GM19468 (cell line): ENCODE results near the gene STK32C.

Experiments used
- ATAC-seq: cut with Tn5 transposase; IDR thresholded peaks from one replicate; pipeline ENCODE4 v1.9.1; 2021; ENCODE audit warnings: mild to moderate bottlenecking, moderate library complexity, moderate number of reproducible peaks; ENCODE audit not compliant: unreplicated experiment; ENCODE audit errors: extremely low read depth

STK32C gene

GRCh38 chr10:132252412-132252811 is 55.3 kb downstream of the STK32C start:
- no peak for ATAC-seq

DNA sequence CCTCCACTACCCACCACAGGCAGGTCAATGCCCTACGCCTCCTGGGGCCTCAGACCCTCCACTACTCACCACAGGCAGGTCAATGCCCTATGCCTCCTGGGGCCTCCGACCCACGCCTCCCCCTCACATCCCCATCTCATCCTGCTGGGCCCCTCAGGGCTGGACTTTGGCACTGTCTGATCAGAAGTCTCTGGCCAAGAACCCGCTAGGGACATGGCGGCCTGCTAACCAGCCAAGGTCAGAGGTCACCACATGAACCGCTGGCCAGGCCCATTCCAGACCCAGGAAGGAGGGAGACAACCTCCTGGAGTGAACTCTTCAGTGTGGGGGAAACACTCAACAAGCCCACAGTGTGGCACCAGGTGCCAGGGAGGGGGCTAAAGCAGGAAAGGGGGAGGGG is 55.8 kb downstream of the STK32C start:
- no peak for ATAC-seq

GRCh38 chr10:132250481-132251475 is 57.0 kb downstream of the STK32C start:
- no peak for ATAC-seq

DNA sequence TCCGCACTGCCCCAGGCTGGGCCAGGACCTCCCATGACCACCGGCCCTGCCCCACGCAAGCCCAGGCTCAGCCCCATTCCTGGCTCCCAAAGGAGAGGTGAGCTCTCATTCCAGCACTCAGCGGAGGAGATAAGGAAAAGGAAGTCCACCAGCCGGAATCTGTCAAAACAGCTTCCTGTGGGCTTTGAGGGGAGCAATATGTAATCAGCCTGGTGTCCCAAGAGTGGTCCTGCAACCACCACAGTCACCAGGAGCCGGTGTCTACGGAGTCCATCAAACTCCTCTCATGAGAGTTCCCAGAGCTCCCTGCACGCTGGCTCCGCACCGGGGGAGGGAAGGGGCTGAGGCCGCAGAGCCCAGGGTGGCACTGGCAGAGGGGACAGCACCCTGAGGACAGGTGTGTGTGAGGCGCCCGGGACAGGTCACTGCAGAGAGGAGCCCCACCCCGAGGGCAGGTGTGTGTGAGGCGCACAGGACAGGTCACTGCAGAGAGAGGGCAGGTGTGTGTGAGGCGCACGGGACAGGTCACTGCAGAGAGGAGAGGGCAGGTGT is 57.9 kb downstream of the STK32C start:
- no peak for ATAC-seq

GRCh38 chr10:132249226-132249724 is 58.5 kb downstream of the STK32C start:
- no peak for ATAC-seq

DNA sequence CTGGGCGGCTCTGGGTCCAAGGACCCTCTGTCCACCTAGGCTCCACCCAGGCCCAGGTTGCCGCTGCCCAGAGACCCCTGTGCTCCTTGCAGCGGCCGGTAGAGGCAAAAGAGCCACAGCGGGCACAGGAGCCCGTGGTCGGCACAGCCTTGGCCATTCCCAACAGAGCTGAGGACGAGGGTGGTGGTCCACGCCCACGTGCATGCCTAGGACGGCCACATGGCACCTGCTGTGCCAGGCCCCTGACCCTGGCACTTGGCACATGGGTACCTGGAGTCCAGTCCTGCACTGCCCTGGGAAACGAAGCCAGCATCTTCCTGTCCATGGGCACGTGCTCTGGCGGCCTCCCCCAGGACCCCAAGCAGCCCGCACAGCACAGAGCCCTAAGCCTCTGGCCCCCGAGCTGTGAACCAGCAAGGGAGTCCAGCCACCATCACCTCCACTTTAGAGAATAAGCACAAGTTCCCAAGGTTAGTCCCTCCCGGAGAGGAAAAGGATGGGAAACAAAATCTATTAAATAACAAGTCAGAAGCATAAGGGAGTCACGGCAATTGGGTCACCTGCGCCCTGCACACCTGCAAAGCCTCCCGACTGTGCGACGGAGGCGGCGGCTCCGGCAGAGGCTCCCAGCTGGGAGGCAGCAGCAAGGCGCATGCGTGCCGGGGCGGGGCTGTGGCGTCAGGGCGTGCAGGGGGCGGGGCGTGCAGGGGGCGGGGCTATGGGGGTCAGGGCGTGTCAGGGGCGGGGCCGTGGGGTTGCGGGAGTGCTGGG is 59.1 kb downstream of the STK32C start:
- ATAC-seq: no peak

DNA sequence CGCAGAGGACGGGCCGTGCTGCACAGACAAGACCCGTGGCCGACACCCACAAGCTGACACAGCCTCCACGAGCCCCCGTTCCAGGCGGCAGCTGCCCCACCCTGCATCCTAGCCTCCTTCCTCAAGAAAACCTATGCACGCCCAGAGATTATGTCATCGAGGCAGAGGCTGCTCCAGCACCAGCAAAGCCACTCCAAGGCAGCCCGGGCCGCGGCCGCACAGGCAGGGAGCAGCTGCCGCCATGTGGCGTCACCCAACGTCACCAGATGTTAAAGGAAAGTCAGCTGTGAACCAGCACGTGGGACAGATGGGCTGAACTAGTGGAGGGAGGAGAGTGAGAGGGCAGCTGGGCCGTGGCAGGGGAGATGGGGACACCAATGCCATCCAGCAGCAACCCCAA is 59.8 kb downstream of the STK32C start:
- ATAC-seq: no peak

DNA sequence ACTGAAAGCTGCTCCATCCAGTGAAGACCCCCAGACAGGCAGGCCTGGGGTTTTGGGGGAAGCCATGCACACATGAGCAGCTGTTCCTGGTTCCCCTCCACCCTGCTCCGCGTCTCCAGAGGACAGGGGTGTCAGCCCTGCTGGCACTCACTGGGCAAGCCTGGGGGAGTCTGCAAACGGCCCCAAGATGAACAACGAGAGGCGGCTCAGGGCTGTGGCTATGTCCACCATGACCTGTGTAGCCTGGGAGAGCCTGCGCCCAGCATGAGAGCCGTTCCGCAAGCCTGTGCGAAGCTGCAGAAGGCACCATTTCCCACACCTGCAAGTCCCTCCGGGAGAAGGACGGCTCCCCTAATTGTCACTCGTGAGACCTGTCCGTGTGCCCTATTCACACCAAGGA is 61.5 kb downstream of the STK32C start:
- ATAC-seq: no peak

GRCh38 chr10:132245056-132245455 is 62.7 kb downstream of the STK32C start:
- ATAC-seq: no peak

DNA sequence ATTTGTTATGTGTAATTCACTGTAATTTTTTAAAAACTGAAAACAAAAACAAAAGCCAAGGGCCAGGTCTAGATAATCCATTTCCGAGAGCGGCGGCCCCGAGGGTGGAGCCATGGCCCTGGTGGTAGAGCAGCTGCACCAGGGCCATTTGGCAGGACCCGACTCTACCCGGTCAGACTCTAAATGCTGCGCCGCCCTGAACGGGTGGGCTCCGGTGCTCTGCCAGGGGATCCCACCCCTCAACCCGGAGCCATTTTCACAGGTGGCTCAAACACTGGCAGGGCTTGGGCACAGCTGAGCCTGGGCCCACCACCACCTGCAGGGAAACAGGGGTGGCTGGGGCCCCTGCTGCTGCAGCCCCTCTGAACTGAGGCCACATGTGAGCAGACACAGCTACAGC is 64.1 kb downstream of the STK32C start:
- ATAC-seq: no peak

DNA sequence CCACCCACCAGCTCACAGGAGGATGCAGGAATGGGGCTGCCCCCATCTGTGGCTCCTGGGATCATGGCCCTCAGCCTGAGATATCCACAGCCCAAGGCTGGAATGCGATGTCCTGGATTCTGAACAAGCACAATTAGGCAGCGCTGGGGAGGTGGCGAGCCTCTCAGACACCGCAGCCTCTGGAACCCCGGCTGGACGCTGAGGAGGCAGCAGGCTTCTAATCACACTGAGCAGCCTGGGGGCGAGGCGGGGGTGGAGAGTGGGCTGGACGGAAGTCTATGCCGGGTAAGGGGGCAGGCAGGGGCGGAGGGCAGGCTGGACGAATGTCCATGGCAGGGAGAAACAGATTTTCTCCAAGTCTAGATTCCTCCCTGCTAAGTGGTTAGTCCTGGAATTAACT is 64.6 kb downstream of the STK32C start:
- ATAC-seq: no peak

DNA sequence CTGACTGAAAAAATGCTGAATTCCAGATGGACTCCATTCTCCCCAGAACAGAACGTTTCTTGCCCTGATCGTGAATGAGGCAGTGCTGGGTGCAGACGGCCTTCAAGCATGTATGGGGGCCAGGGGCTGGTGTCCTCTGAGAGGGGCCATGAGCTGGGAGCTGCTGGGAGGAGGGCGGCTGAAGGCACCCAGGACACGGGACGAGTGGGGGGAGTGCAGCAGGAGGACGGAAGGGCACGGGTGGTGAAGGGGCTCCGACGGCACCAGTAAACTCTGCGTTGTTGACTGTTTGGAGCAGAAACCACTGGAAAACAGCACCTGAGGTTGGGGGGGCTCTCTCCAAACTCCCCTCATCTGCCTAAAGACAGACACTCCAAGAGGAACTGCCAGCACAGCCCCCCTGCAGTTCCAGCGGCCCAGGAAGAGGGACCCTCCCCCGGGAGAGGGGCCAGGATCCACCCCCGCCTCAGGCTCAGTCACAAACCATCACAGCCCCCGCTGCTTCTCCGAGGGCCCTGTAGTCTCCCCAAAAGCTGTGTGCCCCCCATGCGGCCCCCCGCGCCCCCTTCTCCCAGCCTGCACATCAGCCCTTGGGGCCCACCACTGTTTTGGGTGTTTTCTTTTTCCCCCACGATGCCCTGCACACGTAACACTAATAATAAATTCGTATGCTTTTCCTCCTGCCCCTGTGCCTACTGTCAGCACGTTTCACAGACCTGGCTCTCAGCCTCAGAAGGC is 65.5 kb downstream of the STK32C start:
- no peak for ATAC-seq

DNA sequence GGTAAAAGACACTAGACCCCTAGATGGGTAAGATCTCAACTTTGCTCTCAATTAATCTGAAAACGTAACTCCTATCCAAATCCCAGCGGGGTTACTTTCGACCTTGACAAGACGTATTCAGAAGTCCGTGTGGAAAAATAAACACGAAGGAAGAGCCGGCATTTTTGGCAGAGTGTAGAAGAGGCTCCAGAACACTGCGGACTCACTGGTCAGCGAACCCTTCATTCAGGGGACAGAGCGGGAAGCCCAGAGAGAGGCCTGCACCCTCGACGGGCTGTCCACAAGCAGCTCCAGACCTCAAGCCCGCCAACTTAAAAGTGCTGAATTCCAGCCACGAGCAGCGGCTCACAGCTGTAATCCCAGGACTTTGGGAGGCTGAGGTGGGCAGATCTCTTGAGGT is 66.3 kb downstream of the STK32C start:
- ATAC-seq: no peak

GRCh38 chr10:132241086-132241485 is 66.7 kb downstream of the STK32C start:
- ATAC-seq: no peak

GRCh38 chr10:132240581-132240980 is 67.2 kb downstream of the STK32C start:
- ATAC-seq: no peak

DNA sequence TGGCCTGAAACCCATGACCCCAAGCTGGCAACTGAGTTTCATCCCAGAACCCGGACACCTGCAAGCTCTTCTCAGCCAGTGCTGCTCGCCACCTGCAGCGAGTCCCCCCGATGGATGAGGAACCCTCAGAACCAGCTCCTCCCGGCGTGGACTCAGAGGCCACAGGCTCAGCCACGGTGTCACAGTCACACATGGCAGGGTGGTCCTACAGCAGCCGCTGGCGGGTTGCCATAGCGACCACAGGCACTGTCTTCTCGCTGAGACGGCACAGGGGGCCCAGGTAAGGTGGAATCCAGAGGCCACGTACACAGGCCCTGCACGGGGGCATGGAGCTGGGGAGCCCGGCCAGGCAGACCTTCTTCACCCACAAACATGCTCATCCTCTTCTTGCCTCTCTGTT is 67.6 kb downstream of the STK32C start:
- ATAC-seq: no peak

- ATAC-seq: no peak
These were observed 68.4 kb downstream of the STK32C start for GRCh38 chr10:132239126-132240031.

DNA sequence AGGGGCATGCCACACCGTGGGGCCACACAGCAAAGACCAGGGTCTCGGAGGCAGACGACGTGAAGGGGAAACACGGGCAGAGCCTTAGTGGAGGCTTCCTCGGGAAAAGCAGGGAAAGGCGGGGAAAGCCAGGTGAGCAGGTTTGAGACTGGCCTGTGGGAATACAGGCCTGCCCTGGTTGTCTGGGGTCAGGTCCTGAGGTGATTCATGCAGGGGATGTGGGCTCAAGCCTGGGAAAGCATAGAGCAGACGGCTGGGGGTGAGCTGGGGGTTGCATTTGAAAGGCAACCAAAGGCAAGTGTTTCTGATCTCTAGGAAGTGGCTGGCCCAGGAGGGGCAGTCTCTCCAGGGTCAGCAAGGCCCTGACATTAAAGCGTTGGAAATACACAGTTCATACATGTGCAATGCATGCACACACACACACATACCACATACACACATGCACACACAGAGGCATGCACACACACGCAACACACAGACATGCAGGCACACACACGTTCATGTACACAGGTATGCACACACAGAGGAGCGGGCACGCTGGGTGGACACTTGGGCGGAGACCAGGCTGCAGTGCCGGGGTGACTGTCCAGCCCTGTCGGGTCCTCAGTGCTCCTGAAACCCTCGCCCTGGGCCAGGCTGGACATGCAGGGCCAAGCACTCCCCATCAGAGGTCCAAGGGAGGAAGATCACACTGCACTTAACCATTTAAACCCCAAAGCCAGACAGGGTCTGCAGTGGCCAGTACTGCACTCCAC is 69.2 kb downstream of the STK32C start:
- no peak for ATAC-seq
